HepG2 (cell line): Measurements from ENCODE around the gene PRPSAP1. TPM values are rescaled to one million over a fixed set of nuclear protein-coding genes. Genes with fewer than 3 reads are reported as not detected.
A peak's percentile ranks its signal among the peaks of the same experiment; 100 is the strongest.

ENCODE experiments used
- CBX1 ChIP-seq: IDR thresholded peaks from one replicate; pipeline ENCODE4 v1.6.1; 2016; ENCODE audit warnings: antibody characterized with exemption, low read depth
- CENPX ChIP-seq: sonication (generic); formaldehyde crosslinking; IDR thresholded peaks from 2 replicates; pipeline ENCODE4 v1.9.0; 2021; ENCODE audit warnings: mild to moderate bottlenecking, missing genetic modification reagents, moderate library complexity
- ETS1 ChIP-seq: sonication (generic); formaldehyde crosslinking; IDR thresholded peaks from 2 replicates; pipeline ENCODE4 v1.4.0; 2020; ENCODE audit warnings: missing genetic modification reagents
- HMG20A ChIP-seq: IDR thresholded peaks from 2 replicates; pipeline ENCODE4 v1.6.1; 2016; ENCODE audit warnings: borderline replicate concordance
- NFKB2 ChIP-seq: sonication (generic); formaldehyde crosslinking; IDR thresholded peaks from 2 replicates; pipeline ENCODE4 v1.4.0; 2020; ENCODE audit warnings: missing genetic modification reagents, borderline replicate concordance
- ONECUT2 ChIP-seq: sonication (generic); formaldehyde crosslinking; IDR thresholded peaks from 2 replicates; pipeline ENCODE4 v1.4.0; 2020; ENCODE audit warnings: missing genetic modification reagents
- SP4 ChIP-seq: sonication (generic); formaldehyde crosslinking; IDR thresholded peaks from 2 replicates; pipeline ENCODE4 v1.8.1; 2023; ENCODE audit warnings: mild to moderate bottlenecking, missing genetic modification reagents
- TEAD3 ChIP-seq: optimal IDR thresholded peaks from 2 replicates; pipeline ENCODE3; 2016; ENCODE audit warnings: borderline replicate concordance
- TEF ChIP-seq: sonication (generic); formaldehyde crosslinking; IDR thresholded peaks from 2 replicates; pipeline ENCODE4 v1.5.0; 2020; ENCODE audit warnings: missing genetic modification reagents
- USF2 ChIP-seq, 2 experiments: sonication (generic) in 1 of 2; formaldehyde crosslinking in 1 of 2; IDR thresholded peaks; 2 replicates each; pipeline versions ENCODE4 v1.5.1 to v1.6.1; 2011 to 2020; ENCODE audit warnings: borderline replicate concordance in 1 of 2, low read depth in 1 of 2, low read length in 1 of 2, mild to moderate bottlenecking in 1 of 2, missing genetic modification reagents in 1 of 2, moderate library complexity in 1 of 2
- ZBTB37 ChIP-seq: sonication (generic); formaldehyde crosslinking; IDR thresholded peaks from 2 replicates; pipeline ENCODE4 v1.4.0; 2020; ENCODE audit warnings: mild to moderate bottlenecking, missing genetic modification reagents
- ZKSCAN1 ChIP-seq: fragments of 150-350 bp; IDR thresholded peaks from 2 replicates; pipeline ENCODE4 v1.6.1; 2014; ENCODE audit warnings: low read length
- ZNF205 ChIP-seq: IDR thresholded peaks from 2 replicates; pipeline ENCODE4 v1.6.1; 2018; ENCODE audit warnings: missing biosample characterization, missing genetic modification reagents
- ZNF33A ChIP-seq: sonication (generic); formaldehyde crosslinking; IDR thresholded peaks from 2 replicates; pipeline ENCODE4 v1.5.1; 2020; ENCODE audit warnings: missing genetic modification reagents, mild to moderate bottlenecking, moderate library complexity, borderline replicate concordance
- ZNF572 ChIP-seq: sonication (generic); formaldehyde crosslinking; IDR thresholded peaks from 2 replicates; pipeline ENCODE4 v1.5.1; 2020; ENCODE audit warnings: mild to moderate bottlenecking, missing genetic modification reagents
- ZNF607 ChIP-seq: sonication (generic); formaldehyde crosslinking; IDR thresholded peaks from 2 replicates; pipeline ENCODE4 v1.5.1; 2020; ENCODE audit warnings: missing genetic modification reagents, mild to moderate bottlenecking, borderline replicate concordance
- ZNF687 ChIP-seq: sonication (generic); formaldehyde crosslinking; IDR thresholded peaks from 2 replicates; pipeline ENCODE4 v1.5.1; 2020; ENCODE audit warnings: mild to moderate bottlenecking, missing genetic modification reagents, moderate library complexity
- ZNF788 ChIP-seq: sonication (generic); formaldehyde crosslinking; IDR thresholded peaks from 2 replicates; pipeline ENCODE4 v1.5.0; 2020; ENCODE audit warnings: mild to moderate bottlenecking, missing genetic modification reagents, borderline replicate concordance
- polyA plus RNA-seq, 8 experiments: library from polyadenylated mRNA; depleted of rRNA in 3 of 8; stranded (reverse) in 7 of 8; unstranded in 1 of 8; fragments of >200 nt; fragmentation: Illumina TruSeq in 4 of 8; extraction: Trizol in 4 of 8; gene quantifications; 2 replicates each; pipeline versions ENCODE4 v1.2.1 to v1.2.3, GENCODE V29; 2011 to 2016; ENCODE audit warnings: low read depth in 4 of 8, missing spikeins in 1 of 8, mixed read lengths in 1 of 8; ENCODE audit not compliant: insufficient read depth in 1 of 8
- total RNA-seq, 5 experiments: library from RNA; depleted of rRNA; stranded (reverse); fragments of >200 nt; fragmentation: Illumina TruSeq; extraction: Trizol; gene quantifications; 2 replicates each; pipeline ENCODE4 v1.2.3, GENCODE V29; 2016; ENCODE audit warnings: low read depth in 1 of 5

Gene PRPSAP1
- total and polyA plus RNA-seq, 2 of the 13 experiments (the other 11 are each of a cell fraction or from before 2014, with no cell fraction given): 91.1 to 314 TPM

- TF ChIP-seq ZNF205 (CRISPR knock-in tag) (no peak), ZNF33A (no peak), ZBTB37 (no peak), NFKB2 (CRISPR knock-in tag) (peak; percentile 44; the same call in 1 of the 2 replicates), TEAD3 (CRISPR knock-in tag) (no peak), HMG20A (CRISPR knock-in tag) (no peak), ZNF572 (CRISPR knock-in tag) (no peak), TEF (no peak), ZNF687 (peak; percentile 47; the same call in 1 of the 2 replicates), CBX1 (no peak), ZNF607 (CRISPR knock-in tag) (no peak), USF2 (IDR thresholded peaks at IDR 0.05; ENCODE audit: low read depth, low read length) (no peak), USF2 (CRISPR knock-in tag; IDR thresholded peaks at IDR 0.05; ENCODE audit: borderline replicate concordance) (no peak), ZNF788 (CRISPR knock-in tag) (peak; percentile 44; the same call in 1 of the 2 replicates), ZKSCAN1 (no peak), SP4 (CRISPR knock-in tag) (peak; percentile 95), ONECUT2 (CRISPR knock-in tag) (no peak), CENPX (CRISPR knock-in tag) (no peak), ETS1 (CRISPR knock-in tag) (no peak)
Measured at GRCh38 chr17:76264755-76265623, 88.7 kb downstream of the PRPSAP1 start, which contains the start of gene UBALD2 (continued).
